GM19324 (cell line): ENCODE measurements around the gene HHIPL1.

Source experiments
- ATAC-seq: cut with Tn5 transposase; IDR thresholded peaks from one replicate; pipeline ENCODE4 v1.9.1; 2021; ENCODE audit warnings: mild to moderate bottlenecking, moderate library complexity; ENCODE audit not compliant: unreplicated experiment, low FRiP score

The HHIPL1 gene

DNA sequence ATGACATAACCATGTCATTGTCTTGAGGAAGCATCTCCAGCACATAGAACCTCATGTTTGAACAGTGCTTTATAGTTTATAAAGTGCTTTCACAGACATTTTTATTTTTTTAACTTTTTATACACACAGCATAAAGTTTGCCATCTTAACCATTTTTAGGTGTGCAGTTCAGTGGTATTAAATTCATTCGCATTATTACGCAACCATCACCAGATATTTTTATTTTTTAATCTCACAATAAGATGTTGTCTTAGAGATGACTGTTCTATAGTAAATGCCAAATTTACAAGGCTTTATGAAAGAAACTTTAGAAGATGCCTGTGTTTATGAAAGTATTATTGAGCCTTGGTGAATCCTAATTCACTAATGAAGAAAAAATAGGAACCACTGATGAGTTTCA lies 59.1 kb downstream of the HHIPL1 start:
- no peak for ATAC-seq

GRCh38 chr14:99706107-99706900 lies 61.4 kb downstream of the HHIPL1 start:
- ATAC-seq: no peak

- ATAC-seq: no peak
Observed at GRCh38 chr14:99707420-99707819, 62.5 kb downstream of the HHIPL1 start.

GRCh38 chr14:99707921-99708320 lies 63.0 kb downstream of the HHIPL1 start:
- ATAC-seq: no peak

DNA sequence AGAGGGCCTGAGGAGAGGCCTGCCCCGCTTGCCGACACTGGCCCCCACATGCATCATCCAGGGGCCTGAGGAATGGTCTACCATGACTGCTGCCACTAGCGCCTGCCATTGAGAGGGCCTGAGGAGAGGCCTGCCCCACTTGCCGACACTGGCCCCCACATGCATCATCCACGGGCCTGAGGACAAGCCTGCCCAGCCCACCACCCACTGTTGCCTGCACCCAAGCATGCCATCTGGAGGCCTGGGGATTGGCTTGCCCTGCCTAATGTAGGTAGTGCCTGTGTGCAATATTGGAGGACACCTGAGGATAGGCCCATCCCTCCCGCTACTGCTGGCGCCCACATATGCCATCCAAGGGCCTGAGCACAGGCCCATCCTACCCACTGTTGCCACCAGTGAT lies 63.5 kb downstream of the HHIPL1 start:
- no peak for ATAC-seq

GRCh38 chr14:99713972-99714371 lies 69.0 kb downstream of the HHIPL1 start:
- ATAC-seq: no peak

DNA sequence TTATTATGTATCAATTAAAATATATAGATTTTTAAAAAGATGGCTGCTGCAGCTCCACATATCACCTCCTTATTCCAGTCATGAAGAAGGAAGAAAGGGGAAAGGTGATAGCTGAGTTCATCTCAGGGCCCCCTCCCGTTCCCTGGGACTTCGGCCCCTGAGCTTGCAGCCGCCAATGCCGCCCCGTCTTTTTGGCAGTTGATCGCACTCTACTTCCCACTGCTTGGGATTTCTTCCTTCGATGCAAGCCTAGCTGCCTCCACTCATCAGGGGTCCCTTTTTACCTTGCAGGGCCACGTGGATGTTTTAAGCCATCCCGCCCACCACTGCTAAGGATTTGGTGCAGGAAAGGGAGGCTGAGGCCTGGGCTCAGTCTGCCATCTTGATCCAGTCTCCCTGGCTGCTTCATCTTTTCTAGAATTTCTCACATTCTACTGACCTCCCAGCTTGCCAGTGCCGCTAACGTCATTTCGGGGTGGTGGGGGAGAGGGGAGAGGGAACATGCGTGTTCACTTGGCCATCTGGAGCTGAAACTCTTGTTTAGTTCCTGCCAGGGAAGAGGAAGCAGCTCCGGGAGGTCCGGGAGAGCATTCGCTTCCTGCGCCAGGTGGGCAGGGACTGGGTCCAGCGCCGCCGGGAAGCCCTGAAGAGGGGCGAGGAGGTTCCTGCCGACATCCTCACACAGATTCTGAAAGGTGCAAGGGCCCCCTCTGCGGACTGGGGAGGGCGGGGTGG lies 70.5 kb downstream of the HHIPL1 start:
- no peak for ATAC-seq

- ATAC-seq: no peak
Observed at GRCh38 chr14:99716091-99716849, 71.3 kb downstream of the HHIPL1 start.

- ATAC-seq: no peak
Observed at GRCh38 chr14:99716850-99717681, 72.1 kb downstream of the HHIPL1 start.

DNA sequence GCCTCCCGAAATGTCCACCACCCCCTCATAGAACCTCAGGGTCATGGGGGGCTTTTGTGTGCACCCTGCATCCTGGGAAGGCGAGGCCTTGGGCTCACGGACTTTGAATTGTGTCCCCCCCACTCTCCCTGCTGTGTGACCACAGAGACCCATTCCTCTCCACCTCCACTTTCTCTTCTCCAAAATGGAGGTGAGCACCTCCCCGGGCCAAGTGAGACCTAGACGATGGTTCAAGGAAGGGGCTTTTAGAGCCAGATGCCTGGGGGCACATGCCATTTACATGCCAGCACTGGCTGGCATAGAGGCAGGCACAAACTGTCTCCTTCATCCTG lies 72.7 kb downstream of the HHIPL1 start:
- ATAC-seq: no peak

DNA sequence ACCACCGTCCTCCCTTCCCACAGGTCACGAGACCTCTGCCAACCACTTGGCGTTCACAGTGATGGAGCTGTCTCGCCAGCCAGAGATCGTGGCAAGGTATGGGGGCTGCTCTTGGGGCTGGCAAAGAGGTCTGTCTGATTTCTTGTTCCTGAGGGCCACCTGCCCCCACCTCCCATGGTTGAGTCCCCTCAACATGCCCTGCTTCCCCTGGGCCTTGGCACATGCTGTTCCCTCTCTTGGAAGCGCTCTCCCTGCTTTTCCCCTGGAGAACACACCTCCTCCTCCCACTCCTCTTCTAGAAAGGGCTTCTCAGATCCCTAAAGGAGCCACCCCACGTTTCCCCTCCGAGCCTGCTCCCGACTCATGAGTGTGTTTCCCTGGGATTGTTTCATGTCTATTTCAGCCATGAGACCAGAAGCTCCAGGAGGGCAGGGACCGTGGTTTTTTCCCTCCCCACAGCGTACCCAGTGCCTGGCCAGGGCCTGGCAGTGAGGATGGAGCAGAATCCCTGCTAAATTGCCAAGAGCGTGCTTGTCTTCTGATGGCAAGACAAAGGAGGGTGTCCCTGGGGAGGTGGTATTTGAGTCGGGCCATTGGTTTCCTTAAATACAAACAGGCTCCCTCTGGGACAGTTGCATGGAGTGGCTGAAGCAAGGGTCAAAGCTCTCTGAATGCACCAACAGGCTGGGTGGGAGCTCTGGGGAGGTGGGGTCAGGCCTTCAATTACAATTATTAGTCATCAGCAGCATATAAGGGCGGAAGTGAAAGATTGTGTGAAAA lies 73.3 kb downstream of the HHIPL1 start:
- ATAC-seq: no peak

DNA sequence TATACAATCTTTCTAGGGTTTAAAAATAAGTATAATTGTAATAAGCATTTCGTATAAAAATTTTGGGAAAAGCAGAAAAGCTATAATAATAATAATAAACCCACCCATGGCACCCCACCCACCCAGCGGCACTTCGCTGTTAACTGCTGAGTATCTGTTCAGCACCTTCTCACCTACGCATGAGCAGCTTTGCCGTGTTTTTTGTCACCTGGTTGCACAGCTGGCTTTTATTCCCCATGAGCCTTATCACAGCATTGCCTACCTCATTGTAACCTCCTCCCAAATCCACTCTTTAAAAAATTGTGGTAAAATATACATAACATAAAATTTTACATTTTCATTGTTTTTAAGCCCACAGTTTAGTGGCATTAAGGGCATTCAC lies 73.9 kb downstream of the HHIPL1 start:
- ATAC-seq: no peak

DNA sequence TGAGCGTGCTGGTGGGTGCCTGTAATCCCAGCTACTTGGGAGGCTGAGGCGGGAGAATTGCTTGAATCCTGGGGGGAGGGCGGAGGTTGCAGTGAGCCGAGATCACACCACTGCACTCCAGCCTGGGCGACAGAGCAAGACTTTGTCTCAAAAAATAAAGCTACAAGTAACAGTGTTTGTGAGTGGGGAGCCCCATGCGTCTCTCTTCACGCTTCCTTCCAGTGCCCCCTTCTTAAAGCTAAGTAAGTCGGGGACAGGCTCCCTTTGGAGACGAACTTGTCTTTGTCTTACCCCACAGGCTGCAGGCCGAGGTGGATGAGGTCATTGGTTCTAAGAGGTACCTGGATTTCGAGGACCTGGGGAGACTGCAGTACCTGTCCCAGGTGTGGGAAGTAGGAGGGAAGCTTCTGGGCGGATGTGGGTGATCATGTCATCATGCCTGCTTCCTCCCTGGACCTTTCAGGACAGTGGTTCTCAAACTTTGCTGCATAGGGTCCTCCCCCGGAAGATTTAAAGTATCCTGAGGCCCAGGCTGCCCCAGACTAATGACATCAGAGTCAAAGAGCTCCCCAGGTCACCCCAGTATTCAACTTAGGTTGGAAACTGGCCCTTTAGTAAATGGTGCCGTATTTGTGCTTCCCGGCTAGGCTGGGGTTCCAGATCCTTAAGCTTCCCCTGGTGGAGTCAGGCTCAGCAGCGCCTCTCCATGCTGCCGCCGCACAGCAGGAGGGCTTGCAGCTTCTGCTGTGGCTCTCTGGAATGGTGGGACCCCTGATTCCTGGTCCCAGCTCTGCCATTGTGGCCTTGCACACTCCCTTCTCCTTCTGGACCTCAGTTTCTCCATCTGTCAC lies 76.2 kb downstream of the HHIPL1 start:
- no peak for ATAC-seq

DNA sequence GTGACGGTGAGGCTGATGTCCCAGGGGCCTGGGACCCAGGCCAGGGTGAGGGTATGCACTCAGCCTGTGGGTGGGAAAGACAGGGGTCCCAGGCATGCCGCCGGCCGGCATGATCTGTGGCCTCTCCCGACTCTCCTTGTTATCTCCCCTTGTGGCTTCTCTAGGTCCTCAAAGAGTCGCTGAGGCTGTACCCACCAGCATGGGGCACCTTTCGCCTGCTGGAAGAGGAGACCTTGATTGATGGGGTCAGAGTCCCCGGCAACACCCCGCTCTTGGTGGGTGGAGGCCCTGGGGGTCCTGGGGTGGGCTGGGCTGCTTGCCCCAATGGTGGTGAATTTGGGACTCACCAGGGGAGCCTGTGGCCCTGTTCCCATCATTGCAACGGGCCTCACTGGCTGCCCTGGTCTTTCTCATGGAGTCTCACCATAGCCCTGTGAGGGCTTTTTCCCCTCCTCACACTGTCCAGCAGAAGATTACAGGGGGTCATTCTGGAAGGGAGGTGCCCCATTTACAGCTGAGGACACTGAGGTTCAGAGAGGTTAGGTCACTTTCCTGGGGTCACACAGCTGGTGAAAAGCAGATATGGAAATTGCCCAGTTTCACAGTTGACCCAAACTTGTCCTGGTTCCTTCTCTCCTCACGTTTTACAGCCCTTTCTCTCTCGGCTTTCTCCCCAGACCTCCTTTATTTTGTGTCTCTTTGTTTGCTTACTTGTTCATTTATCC lies 77.0 kb downstream of the HHIPL1 start:
- ATAC-seq: no peak

GRCh38 chr14:99722741-99723140 lies 77.8 kb downstream of the HHIPL1 start:
- ATAC-seq: no peak

DNA sequence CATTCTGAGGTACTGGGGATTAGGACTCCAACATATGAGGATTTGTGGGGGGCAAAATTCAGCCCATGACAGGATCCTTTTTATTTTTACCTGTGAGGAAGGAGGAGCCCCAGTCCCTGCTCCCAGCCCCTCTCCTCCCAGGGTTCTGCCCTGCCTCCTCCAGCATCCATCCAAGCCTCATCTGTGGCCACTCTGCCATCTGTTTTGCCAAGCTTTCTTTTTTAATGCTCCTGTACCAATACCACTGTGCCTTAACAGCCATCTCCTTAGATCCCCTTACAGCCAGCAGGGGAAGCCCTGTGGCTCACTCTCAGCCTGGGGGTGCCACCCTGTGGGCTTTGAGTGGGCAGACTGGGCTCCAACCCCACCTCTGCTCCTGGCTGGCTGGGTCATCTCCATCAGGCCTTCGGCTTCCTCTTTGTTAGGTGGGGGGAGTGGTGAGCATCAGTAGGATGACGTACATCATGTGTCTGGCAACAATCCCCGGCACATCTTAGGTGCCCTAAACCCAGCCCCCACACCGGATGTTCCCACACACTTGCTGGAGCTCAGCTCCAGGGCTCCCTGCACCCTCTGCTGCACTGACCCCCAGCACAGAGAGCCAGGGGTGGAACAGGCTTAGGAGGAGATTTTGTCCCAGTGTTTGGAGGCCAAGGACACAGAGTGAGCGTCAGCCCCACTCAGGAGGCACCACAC lies 79.4 kb downstream of the HHIPL1 start:
- no peak for ATAC-seq

- ATAC-seq: no peak
Observed at GRCh38 chr14:99724939-99725773, 80.2 kb downstream of the HHIPL1 start.
